CD4-positive, alpha-beta T cell (primary cell): Measurements from ENCODE around the gene ZDHHC20. TPM values are rescaled to one million over a fixed set of nuclear protein-coding genes. Genes with fewer than 3 reads are reported as not detected.

ENCODE experiments used
- ATAC-seq: fragments of 200-7000 bp; cut with Tn5 transposase; one replicate; pipeline ENCODE4 v1.10.0; 2022; ENCODE audit warnings: mild to moderate bottlenecking; ENCODE audit not compliant: poor library complexity
- CTCF ChIA-PET: fragments of 350-600 bp; sonication (Branson Sonifier 250); formaldehyde crosslinking; loops from one replicate; lab custom pipeline; 2021; ENCODE audit warnings: antibody characterized with exemption, inconsistent platforms; lab: Charles Lee
- POLR2A ChIA-PET: fragments of 350-600 bp; sonication (Branson Sonifier 250); formaldehyde crosslinking; loops from one replicate; lab custom pipeline; 2021; ENCODE audit warnings: antibody characterized with exemption, inconsistent platforms; lab: Charles Lee
- DNase-seq, 14 experiments: peaks; one replicate each; pipeline ENCODE4 v3.0.0-alpha.2; 2013 to 2020; ENCODE audit warnings: mixed read lengths in 2 of 14
- H3K27ac ChIP-seq, 2 donors: one replicate each; pipeline versions ENCODE4 v1.5.1 to v1.7.0; 2013; ENCODE audit warnings: low read length in 2 of 2, low read depth in 1 of 2, mild to moderate bottlenecking in 1 of 2
- H3K27me3 ChIP-seq, 2 experiments: 1 replicate in 1 of 2; 2 replicates in 1 of 2; pipeline versions ENCODE4 v1.6.1 to v1.7.0; 2013; ENCODE audit warnings: low read length in 2 of 2, control low read depth in 1 of 2, mild to moderate bottlenecking in 1 of 2, moderate library complexity in 1 of 2; ENCODE audit not compliant: insufficient read depth in 2 of 2, control insufficient read depth in 1 of 2
- H3K36me3 ChIP-seq: one replicate; pipeline ENCODE4 v1.6.1; 2013; ENCODE audit warnings: low read length, control low read depth; ENCODE audit not compliant: insufficient read depth
- H3K4me1 ChIP-seq: one replicate; pipeline ENCODE4 v1.6.1; 2013; ENCODE audit warnings: low read length, control low read depth; ENCODE audit not compliant: insufficient read depth
- H3K4me3 ChIP-seq: one replicate; pipeline ENCODE4 v1.5.1; 2013; ENCODE audit warnings: mild to moderate bottlenecking, low read length, moderate library complexity
- H3K9me3 ChIP-seq, 2 experiments: 1 replicate in 1 of 2; 2 replicates in 1 of 2; pipeline versions ENCODE4 v1.6.1 to v1.7.0; 2013; ENCODE audit warnings: low read length in 2 of 2, mild to moderate bottlenecking in 2 of 2, control low read depth in 1 of 2, moderate library complexity in 1 of 2; ENCODE audit not compliant: control insufficient read depth in 1 of 2, insufficient read depth in 1 of 2
- H3K27ac Mint-ChIP-seq: one replicate; pipeline ENCODE4 v1.8.0; 2020; ENCODE audit warnings: mixed read lengths
- H3K27me3 Mint-ChIP-seq: one replicate; pipeline ENCODE4 v1.8.0; 2021; ENCODE audit warnings: mixed read lengths
- H3K36me3 Mint-ChIP-seq: one replicate; pipeline ENCODE4 v1.8.0; 2021; ENCODE audit warnings: low read depth, mixed read lengths
- H3K4me1 Mint-ChIP-seq: one replicate; pipeline ENCODE4 v1.8.0; 2021; ENCODE audit warnings: low read depth, mixed read lengths
- H3K4me3 Mint-ChIP-seq: one replicate; pipeline ENCODE4 v1.8.0; 2020; ENCODE audit warnings: mild to moderate bottlenecking, mixed read lengths
- H3K9me3 Mint-ChIP-seq: one replicate; pipeline ENCODE4 v1.8.0; 2020; ENCODE audit warnings: mixed read lengths
- intact Hi-C, 2 experiments: fragments of 100-400 bp; cut with DNase I in 1 of 2; cut with micrococcal nuclease in 1 of 2; formaldehyde crosslinking; loops; one replicate each; pipeline versions ENCODE4 v1.15.1 to v1.9.0; 2023 to 2025; cut with DNase I, micrococcal nuclease
- total RNA-seq, 174 experiments: library from RNA in 2 of 174; stranded (reverse) in 2 of 174; gene quantifications; one replicate each; pipeline ENCODE4 v1.2.3 and lab custom pipeline; 2021 to 2026
- TF ChIP-seq, protein P1 (sequence below): fragments of 200-600 bp; IDR thresholded peaks from one replicate; pipeline ENCODE4 v1.8.0; 2022; ENCODE audit warnings: antibody characterized with exemption, mild to moderate bottlenecking

The ZDHHC20 gene
- total RNA-seq, 2 experiments from 2014 or later = 62.8 to 65.1 TPM

- Mint-ChIP-seq H3K4me3 (no peak overlapping the region), H3K36me3 (no peaks in the 10 kb centered on the region), H3K4me1 (peaks cover 3% of the 10 kb centered on the region), H3K9me3 (peaks cover 2% of the 10 kb centered on the region), H3K27me3 (no peaks in the 10 kb centered on the region), H3K27ac (no peak overlapping the region)
- CTCF ChIA-PET = no interaction called here
- TF ChIP-seq, protein P1, sequence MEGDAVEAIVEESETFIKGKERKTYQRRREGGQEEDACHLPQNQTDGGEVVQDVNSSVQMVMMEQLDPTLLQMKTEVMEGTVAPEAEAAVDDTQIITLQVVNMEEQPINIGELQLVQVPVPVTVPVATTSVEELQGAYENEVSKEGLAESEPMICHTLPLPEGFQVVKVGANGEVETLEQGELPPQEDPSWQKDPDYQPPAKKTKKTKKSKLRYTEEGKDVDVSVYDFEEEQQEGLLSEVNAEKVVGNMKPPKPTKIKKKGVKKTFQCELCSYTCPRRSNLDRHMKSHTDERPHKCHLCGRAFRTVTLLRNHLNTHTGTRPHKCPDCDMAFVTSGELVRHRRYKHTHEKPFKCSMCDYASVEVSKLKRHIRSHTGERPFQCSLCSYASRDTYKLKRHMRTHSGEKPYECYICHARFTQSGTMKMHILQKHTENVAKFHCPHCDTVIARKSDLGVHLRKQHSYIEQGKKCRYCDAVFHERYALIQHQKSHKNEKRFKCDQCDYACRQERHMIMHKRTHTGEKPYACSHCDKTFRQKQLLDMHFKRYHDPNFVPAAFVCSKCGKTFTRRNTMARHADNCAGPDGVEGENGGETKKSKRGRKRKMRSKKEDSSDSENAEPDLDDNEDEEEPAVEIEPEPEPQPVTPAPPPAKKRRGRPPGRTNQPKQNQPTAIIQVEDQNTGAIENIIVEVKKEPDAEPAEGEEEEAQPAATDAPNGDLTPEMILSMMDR = no peak
- no peak overlapping the region for H3K27ac ChIP-seq
- H3K36me3 ChIP-seq = no peaks in the 10 kb centered on the region
- POLR2A ChIA-PET = no interaction called here
- ATAC-seq (no peak), DNase-seq (no peak)
- H3K9me3 ChIP-seq = no peaks in the 10 kb centered on the region
- intact Hi-C loops = no loop called here
- no peaks in the 10 kb centered on the region for H3K4me1 ChIP-seq
- no peaks in the 10 kb centered on the region for H3K27me3 ChIP-seq
- no peak overlapping the region for H3K4me3 ChIP-seq
Observed at GRCh38 chr13:21359855-21360254, 99.2 kb downstream of the ZDHHC20 start.

- ATAC-seq (no peak), DNase-seq (no peak)
- ChIA-PET POLR2A (no interaction called here), CTCF (no interaction called here)
- Histone ChIP-seq H3K9me3 (no peaks in the 10 kb centered on the region), H3K36me3 (no peaks in the 10 kb centered on the region), H3K4me3 (no peak overlapping the region), H3K27me3 (no peaks in the 10 kb centered on the region), H3K27ac (no peak overlapping the region), H3K4me1 (no peaks in the 10 kb centered on the region)
- Mint-ChIP-seq H3K9me3 (peaks cover 2% of the 10 kb centered on the region), H3K4me1 (no peaks in the 10 kb centered on the region), H3K36me3 (no peaks in the 10 kb centered on the region), H3K27ac (no peak overlapping the region), H3K4me3 (no peak overlapping the region), H3K27me3 (no peaks in the 10 kb centered on the region)
- intact Hi-C loops = no loop called here
- TF ChIP-seq, protein P1 = no peak
Observed at GRCh38 chr13:21355304-21355703, 103.8 kb downstream of the ZDHHC20 start.

DNA sequence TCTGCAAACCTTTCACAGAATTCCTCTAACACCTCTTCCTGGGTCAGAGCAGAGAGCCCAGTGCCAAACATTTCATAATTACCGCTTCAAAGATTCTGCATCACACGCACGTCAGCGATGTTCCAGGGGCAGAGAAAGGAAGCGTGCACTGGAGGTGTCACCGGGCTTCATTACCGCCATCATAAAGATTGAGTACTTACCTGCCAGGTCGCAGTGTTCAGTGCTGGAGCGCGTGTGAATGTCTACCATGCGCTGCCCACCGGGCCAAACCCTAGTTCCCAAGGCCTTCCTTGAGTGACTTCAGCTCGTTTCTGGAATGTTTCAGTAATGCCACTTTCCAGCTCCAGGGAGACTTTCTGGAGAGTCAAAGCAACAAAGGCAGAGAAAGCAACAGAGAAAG is 104.4 kb downstream of the ZDHHC20 start:
- no peak overlapping the region for H3K27ac ChIP-seq
- H3K9me3 Mint-ChIP-seq = peaks cover 2% of the 10 kb centered on the region
- no peaks in the 10 kb centered on the region for H3K27me3 Mint-ChIP-seq
- H3K27me3 ChIP-seq = no peaks in the 10 kb centered on the region
- no peaks in the 10 kb centered on the region for H3K9me3 ChIP-seq
- intact Hi-C loops = loop anchor here in 1 of 2 experiments (5.0 kb wide), 1 partner anchor 42 kb away; no protein-coding TSS in a partner anchor
- ChIA-PET CTCF (no interaction called here), POLR2A (no interaction called here)
- no peak overlapping the region for H3K27ac Mint-ChIP-seq
- H3K36me3 Mint-ChIP-seq = no peaks in the 10 kb centered on the region
- H3K4me3 Mint-ChIP-seq = no peak overlapping the region
- no peaks in the 10 kb centered on the region for H3K4me1 Mint-ChIP-seq
- DNase-seq (no peak), ATAC-seq (no peak)
- no peak overlapping the region for H3K4me3 ChIP-seq
- H3K4me1 ChIP-seq = no peaks in the 10 kb centered on the region
- H3K36me3 ChIP-seq = no peaks in the 10 kb centered on the region
- TF ChIP-seq, protein P1 = no peak
